Thyroid gland (tissue), 4 donors: ENCODE results near the gene UBA52.

Source experiments
- POLR2A ChIP-seq, 2 donors: fragments of 450-650 bp; IDR thresholded peaks; one replicate each; pipeline ENCODE4 v1.6.1; 2017; ENCODE audit warnings: antibody characterized with exemption in 2 of 2, mild to moderate bottlenecking in 2 of 2, moderate library complexity in 1 of 2
- TF ChIP-seq, protein P1 (sequence below), 6 experiments: fragments of 200-600 bp in 3 of 6; fragments of 450-650 bp in 3 of 6; sonication (generic) in 3 of 6; IDR thresholded peaks; one replicate each; pipeline ENCODE4 v1.5.1; 2016 to 2019; ENCODE audit warnings: antibody characterized with exemption in 6 of 6, mild to moderate bottlenecking in 2 of 6, inconsistent platforms in 1 of 6, moderate library complexity in 1 of 6

DNA sequence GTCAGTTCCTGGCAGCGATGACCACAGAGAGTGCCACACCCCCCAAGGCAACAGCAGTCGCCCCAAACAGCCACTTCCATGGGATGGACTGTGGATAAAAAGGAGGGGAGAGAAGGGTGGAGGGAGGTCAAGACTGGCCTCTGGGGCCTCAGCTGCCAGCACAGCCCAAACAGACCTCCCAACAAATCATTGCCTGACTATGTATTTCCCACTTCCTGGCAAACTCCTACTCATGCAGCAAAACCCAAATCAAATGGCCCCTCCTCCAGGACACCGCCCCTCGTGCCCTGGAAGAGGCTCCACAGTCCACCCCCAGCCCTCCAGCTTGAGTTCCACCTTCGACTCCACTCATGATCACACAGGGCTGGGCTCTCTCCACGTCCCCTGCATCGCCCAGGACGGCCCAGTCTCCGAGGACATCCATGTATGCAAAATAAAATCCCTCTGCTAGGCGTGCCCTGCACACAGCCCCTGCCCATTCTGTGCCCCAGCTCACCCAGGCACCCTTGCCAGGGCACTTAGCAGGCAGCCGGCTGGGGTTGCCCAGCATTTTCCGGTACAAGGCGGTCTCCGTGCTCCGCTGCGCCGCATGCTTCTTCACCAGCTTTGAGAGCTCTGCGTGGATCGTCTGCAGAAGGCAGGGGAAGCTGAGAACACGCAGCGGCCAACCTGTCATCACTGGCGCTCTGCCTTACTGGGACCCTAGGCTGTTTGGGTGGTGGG is 39.3 kb upstream of the UBA52 start:
- TF ChIP-seq, protein P1, sequence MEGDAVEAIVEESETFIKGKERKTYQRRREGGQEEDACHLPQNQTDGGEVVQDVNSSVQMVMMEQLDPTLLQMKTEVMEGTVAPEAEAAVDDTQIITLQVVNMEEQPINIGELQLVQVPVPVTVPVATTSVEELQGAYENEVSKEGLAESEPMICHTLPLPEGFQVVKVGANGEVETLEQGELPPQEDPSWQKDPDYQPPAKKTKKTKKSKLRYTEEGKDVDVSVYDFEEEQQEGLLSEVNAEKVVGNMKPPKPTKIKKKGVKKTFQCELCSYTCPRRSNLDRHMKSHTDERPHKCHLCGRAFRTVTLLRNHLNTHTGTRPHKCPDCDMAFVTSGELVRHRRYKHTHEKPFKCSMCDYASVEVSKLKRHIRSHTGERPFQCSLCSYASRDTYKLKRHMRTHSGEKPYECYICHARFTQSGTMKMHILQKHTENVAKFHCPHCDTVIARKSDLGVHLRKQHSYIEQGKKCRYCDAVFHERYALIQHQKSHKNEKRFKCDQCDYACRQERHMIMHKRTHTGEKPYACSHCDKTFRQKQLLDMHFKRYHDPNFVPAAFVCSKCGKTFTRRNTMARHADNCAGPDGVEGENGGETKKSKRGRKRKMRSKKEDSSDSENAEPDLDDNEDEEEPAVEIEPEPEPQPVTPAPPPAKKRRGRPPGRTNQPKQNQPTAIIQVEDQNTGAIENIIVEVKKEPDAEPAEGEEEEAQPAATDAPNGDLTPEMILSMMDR (IDR thresholded peaks at IDR 0.05): no peak
- TF ChIP-seq POLR2A (IDR thresholded peaks at IDR 0.05): no peak
